HTERT RPE-1 (cell line): Measurements from ENCODE around the gene PMEPA1.

ENCODE experiments used
- in situ Hi-C: fragments of 300-500 bp; cut with MboI; formaldehyde crosslinking; loops from 4 replicates; pipeline ENCODE4 v1.14.3; 2020; ENCODE audit warnings: low sequenced_read_pairs

Gene PMEPA1

DNA sequence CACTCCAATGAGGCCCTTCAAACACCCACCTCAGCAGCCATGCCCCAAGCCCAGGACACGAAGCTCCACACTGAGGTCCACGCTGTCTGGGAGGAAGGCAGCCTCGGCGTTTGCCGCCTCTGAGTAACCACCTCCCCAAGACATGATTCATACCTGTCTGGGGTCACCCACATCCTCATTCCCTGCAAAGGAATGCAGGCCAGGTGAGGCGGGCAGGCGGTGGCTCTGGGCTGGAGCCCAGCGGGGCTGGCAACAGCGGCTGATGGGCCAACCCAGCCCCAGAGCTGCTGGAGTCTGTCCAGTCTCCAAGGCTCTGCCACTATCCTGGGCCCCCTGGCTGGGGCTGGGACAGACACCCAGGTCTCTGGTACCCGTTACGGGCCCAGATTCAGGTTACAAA is 14.8 kb downstream of the PMEPA1 start:
- in situ Hi-C loops = no loop called here

DNA sequence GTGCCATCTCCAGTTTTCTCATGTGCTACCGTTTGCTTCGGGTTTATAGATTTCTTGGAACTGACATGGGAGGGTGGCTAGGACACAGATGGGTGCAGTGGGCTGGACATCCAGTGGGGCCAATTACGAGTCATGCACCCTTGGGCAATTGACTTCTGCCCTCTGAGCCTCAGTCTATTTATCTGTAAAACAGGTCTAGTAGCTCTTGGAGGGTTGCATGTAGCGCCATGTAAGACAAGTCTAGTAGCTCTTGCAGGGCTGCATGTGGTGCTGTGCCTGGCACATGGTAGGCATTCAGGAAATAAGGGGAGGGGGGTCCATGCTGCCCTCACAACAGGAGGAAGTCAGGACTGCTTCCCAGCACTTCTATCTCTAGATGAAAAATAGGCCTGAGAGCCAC is 15.3 kb downstream of the PMEPA1 start:
- in situ Hi-C loops = no loop called here

DNA sequence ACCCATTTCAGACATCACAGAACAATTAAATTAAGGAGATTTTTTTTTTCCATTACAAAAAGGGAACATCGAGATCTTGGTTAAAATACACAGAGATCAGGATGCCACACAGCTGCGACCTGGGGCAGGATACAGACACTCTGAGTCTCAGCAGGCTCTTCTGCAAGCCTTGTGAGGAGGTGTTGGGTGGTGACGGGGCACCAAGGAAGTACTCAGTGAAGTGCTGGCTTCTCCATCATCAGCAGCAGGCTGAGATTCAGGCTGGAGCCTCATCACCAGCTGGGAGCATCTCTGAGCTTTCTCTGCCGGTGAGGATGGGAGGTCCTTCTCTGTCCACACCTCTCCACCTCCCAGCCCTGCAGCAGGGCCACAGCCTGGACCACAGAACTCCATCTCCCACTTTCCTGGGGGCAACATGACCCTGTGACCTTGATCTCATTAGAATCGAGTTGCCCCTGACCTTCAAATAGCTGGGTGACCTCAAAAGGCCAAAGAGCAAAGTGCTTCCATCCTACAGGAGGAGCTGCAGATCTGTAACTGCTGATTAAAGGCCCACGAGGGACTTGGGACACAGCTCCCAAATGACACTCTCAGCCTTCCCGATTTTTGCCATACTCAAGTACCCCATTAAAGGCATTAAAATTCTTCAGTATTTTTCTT is 16.0 kb downstream of the PMEPA1 start:
- in situ Hi-C loops = no loop called here

DNA sequence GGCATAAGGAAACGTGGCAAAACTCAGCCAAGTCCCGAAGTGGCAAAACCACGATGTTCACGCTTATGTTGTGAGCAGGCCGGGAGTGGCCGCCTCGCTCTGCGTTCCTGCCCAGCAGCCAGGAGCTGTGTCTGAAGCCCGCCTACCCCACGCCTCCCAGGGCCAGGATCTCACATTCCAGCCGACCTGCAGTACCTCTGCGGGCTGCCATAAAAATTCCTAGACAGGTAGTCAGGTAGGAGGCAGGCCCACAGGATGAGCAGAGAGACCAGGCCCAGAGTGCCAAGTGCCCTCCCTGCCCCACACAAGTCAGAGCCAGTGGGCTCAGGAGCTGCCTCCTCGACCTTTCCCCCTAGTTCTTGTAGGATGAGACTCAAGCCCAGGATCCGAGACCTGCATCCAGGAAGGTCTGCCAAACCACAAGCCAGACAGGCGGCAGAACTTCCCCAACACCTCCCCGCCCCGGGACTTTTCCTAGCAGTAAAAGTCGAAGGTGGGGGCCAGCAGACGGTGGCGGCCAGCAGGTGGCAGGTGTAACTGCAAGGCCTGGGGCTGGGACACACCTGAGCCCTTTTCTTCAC is 16.7 kb downstream of the PMEPA1 start:
- in situ Hi-C loops = no loop called here

DNA sequence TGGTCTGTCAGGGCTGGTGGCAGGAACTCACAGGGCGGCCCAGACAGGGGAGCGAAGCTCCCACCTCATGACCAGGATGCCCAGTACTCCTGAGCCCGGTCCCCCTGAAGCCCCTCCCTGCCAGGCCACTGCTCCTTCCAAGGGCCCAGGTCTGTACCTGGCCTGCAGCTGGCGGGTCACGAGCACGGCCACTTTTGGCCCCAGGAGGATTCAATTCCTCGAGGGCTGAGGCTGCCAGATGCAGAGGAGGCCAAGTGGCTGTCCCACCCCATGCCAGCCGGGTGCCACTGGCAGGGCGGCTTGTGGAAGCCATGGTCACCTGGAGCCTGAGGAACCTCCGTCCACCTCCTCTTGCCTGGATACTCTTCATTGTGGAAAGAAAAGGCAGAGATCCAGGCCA is 17.4 kb downstream of the PMEPA1 start:
- in situ Hi-C loops = no loop called here

GRCh38 chr20:57691699-57692098 is 18.1 kb downstream of the PMEPA1 start:
- in situ Hi-C loops = no loop called here

DNA sequence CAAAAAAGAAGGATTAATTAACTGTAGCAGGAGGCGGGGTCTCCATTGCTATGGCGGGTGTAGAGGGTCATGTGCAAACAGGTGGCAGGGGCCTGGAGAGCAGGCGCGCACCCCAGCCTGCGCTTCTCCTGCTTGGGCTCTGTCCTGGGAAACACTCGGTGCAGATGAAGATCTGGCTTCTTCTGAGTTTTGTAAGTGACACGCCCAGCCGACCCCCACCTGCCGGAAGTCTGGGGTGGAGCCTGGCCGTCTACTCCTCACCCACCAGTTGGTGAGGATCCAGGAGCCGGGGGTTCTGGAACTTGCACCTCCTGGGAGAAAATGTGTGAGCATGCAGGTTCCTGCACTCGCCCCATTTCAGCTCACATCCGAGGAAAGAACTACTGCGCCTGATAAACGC is 19.3 kb downstream of the PMEPA1 start:
- in situ Hi-C loops = no loop called here

- in situ Hi-C loops = no loop called here
These were observed 19.9 kb downstream of the PMEPA1 start for GRCh38 chr20:57689745-57690481.

- in situ Hi-C loops = no loop called here
These were observed 21.0 kb downstream of the PMEPA1 start for GRCh38 chr20:57688864-57689263.

- in situ Hi-C loops = no loop called here
These were observed 21.5 kb downstream of the PMEPA1 start for GRCh38 chr20:57688295-57688694.

GRCh38 chr20:57686931-57687652 is 22.7 kb downstream of the PMEPA1 start:
- in situ Hi-C loops = no loop called here

GRCh38 chr20:57685146-57685758 is 24.6 kb downstream of the PMEPA1 start:
- in situ Hi-C loops = no loop called here

DNA sequence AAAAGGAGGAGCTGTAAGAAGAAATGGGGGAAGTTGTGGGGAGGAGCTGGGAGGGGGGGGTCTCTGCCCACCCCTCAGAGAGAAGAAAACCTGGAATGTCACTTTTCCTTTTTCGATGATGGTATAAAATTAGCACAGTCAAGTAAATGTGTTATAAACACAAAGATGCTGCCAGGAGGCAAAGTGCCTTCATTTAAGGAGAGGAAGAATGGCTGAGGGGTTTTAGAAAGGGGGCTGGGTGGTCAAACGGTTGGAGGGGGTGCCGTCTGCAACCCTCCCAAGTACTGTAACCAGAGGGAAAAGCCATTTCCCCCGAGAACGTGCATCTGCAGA is 25.0 kb downstream of the PMEPA1 start:
- in situ Hi-C loops = no loop called here

DNA sequence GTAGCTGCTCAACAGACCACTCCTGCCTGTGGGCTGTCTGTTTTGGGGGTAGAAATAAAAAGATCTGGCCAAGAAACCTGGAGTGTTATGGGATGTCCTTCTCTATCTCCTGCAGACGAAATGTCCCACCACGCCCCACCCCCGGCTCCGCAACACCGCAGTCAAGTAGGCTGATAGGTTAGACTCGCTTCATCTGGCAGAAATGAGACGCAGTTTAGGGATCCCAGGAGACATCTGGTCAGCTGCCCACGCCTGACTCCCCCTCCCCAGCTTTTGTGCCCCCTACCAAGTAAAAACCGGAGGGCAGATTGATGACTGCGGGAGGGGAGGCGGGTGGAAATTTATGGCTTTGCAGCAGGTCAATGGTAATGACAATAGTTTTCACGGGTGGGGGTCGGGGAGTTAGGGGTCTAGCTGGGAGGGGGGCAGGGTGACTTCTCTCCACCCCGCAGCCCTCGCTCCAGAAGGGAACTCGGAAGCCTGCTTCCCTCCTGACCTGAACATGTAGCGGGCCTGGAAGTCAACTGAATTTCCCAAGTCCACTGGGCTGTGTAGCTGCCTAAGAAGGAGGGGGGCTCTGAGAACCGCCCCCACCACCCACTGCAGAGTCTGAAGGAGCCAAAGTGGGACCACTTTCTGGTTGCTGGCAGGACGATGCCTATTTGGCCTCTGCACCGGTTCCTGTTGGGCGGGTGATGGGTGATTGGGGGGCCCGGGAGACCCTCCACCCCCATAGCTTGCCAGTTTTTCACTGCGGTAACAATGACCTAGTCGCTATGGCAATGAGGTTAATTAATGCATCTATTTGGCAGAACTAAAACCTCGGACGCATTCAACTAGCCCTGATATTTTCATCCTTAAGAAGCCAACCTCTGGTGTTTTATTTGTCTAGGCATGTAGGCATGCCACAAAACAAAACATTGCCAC is 25.7 kb downstream of the PMEPA1 start:
- in situ Hi-C loops = no loop called here

DNA sequence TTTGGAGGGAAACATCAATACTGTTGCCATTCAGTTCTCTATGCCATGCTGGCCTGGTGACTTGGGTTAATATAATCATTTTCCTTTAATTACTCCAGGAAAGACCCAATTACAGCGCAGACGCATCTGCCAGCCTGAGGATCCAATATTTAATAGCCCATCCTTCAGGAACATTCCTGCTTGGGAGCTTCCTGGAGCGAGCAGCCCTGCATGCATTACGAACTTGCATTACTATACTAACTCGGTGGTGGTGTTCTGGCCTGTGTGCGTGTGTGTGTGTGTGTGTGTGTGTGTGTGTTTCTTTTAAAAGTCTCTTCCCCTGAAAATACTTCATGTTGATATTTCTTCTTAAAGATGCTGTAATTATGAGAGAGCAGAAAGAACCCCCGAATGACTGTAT is 26.5 kb downstream of the PMEPA1 start:
- in situ Hi-C loops = no loop called here

DNA sequence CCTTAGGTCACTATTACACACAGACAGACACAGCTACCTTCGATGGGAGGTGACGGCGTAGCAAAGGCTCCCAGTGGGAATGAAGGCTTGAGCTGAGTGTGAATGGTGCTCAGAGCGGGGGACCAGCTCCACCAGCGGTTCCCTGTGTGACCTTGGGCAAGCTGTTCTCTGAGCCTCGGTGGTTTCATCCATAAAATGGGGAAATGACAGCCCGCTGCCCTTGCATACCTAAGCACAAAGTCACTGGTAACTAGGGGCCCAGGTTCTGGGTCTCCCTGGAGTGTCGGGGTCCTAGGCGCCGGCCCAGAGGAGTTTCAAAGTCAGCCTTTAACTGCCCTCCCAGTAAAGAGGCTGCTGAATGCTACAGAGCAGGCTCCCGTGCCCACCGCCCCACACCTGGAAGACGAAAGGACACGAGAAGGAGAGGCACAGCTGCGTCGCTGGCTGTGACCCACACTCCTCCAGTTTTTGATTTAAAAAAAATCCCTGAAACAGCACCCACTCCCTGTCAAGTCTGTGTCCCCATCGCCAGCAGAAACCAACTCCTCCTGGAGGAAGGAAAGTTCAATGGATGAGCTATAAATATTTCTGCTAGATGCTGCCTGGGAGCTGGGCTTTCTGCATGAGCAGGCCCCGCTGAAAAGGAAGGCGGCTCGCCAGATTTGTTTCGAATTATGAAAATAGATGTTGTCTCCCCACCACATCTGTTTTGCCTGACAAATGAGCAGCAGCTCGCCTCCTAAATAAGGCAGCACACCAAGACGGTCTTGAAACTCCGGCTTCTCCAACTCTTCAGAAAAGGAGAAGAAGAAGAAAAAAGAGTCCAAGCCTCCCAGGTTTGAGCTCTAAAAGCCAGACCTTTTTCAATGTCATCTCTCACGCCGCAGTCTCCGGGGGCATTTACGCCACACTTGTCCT is 27.4 kb downstream of the PMEPA1 start:
- in situ Hi-C loops = no loop called here

DNA sequence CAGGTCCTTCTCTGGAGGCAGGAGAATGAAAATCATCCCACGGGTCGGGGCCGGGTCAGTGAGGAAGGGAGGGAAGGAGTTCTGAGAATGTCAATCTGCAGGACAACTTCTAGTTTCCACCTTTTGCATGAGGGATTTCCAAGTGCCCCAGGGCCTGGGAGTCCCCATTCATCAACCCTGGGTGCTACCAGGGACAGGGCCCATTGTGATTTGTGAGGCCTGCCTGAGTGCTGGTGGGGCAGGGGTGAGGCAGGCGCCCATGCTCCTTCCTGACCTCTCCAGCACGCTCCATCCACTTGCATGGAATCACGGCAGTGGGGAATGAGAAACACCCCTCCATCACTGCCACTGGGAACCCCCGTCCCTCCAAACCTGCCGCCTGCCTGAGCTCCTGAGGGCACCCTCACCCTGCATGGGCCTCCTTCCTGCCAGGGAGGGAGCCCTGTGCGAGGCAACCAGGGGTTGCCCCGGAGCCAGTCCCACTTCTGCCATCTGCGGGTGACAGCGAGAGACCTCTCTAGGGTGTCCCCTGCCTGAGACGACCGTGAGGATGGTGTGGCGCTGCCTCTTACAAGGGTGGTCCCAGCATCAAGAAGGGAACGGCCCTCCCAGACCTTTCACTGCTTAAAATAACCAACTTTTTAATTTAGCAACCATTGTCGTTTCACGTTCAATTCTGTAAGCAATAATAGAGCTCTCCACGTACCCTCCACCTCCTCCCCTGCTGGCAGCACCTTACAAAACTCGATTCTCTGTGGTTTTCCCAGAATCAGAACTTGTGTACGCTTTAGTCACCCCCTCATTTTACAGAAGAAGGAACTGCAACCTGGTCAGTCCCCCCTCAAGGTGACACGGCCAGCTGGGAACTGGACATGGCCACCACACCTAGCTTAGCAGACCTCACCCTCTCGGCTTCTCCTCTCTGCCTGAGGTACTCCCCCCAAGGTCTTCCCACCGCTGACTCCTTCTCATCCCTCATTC is 28.6 kb downstream of the PMEPA1 start:
- in situ Hi-C loops = no loop called here

- in situ Hi-C loops = no loop called here
These were observed 29.6 kb downstream of the PMEPA1 start for GRCh38 chr20:57680131-57680716.
